DND-41 (cell line): ENCODE measurements around the gene LMNTD2.

ENCODE experiments used
- ATAC-seq: fragments of 200-7000 bp; cut with Tn5 transposase; 3 replicates; pipeline ENCODE4 v1.9.1; 2021; ENCODE audit warnings: low read depth; ENCODE audit not compliant: insufficient read depth
- DNase-seq: peaks from one replicate; pipeline ENCODE4 v3.0.0-alpha.2; 2020
- H2AFZ ChIP-seq: 2 replicates; pipeline ENCODE4 v1.6.0; 2012; ENCODE audit warnings: low read depth, low read length
- H3K27ac ChIP-seq: 2 replicates; pipeline ENCODE4 v1.5.1; 2012; ENCODE audit warnings: low read length, inconsistent platforms
- H3K27me3 ChIP-seq: fragments of 200-600 bp; sonication (generic); 2 replicates; pipeline ENCODE4 v1.6.0; 2012; ENCODE audit warnings: low read length, mild to moderate bottlenecking, inconsistent platforms; ENCODE audit not compliant: insufficient read depth, poor library complexity
- H3K36me3 ChIP-seq: 2 replicates; pipeline ENCODE4 v1.5.1; 2012; ENCODE audit warnings: low read length, inconsistent platforms; ENCODE audit not compliant: insufficient read depth
- H3K4me1 ChIP-seq: 2 replicates; pipeline ENCODE4 v1.5.1; 2012; ENCODE audit warnings: mild to moderate bottlenecking, low read length; ENCODE audit not compliant: insufficient read depth
- H3K4me2 ChIP-seq: 2 replicates; pipeline ENCODE4 v1.6.0; 2012; ENCODE audit warnings: mild to moderate bottlenecking, moderate library complexity, low read length, inconsistent platforms; ENCODE audit not compliant: insufficient read depth
- H3K4me3 ChIP-seq, 2 experiments: fragments of 200-600 bp in 1 of 2; shearing (Covaris generic) in 1 of 2; 2 replicates each; pipeline ENCODE4 v1.5.1; 2012 to 2016; ENCODE audit warnings: inconsistent platforms in 2 of 2, low read length in 2 of 2, mild to moderate bottlenecking in 2 of 2, low read depth in 1 of 2, moderate library complexity in 1 of 2
- H3K79me2 ChIP-seq: 2 replicates; pipeline ENCODE4 v1.6.0; 2012; ENCODE audit warnings: low read length, inconsistent platforms; ENCODE audit not compliant: insufficient read depth
- H3K9ac ChIP-seq: 2 replicates; pipeline ENCODE4 v1.6.0; 2012; ENCODE audit warnings: low read depth, mild to moderate bottlenecking, inconsistent platforms, low read length, moderate library complexity
- H3K9me3 ChIP-seq: 2 replicates; pipeline ENCODE4 v1.5.1; 2012; ENCODE audit warnings: low read length, moderate library complexity, mild to moderate bottlenecking, inconsistent platforms; ENCODE audit not compliant: insufficient read depth, severe bottlenecking
- H4K20me1 ChIP-seq: 2 replicates; pipeline ENCODE4 v1.6.0; 2012; ENCODE audit warnings: low read length; ENCODE audit not compliant: insufficient read depth
- CTCF ChIP-seq: IDR thresholded peaks from 2 replicates; pipeline ENCODE4 v1.5.1; 2012; ENCODE audit warnings: borderline replicate concordance, low read length, moderate library complexity, mild to moderate bottlenecking; ENCODE audit not compliant: poor library complexity, severe bottlenecking; ENCODE audit errors: extremely low read depth
- EZH2 ChIP-seq: IDR thresholded peaks from 3 replicates; pipeline ENCODE4 v1.6.1; 2012; ENCODE audit warnings: borderline replicate concordance, low read depth, mild to moderate bottlenecking, moderate library complexity, low read length, inconsistent platforms; ENCODE audit not compliant: severe bottlenecking

LMNTD2 gene

GRCh38 chr11:540583-541432 is 19.7 kb downstream of the LMNTD2 start:
- H3K27ac ChIP-seq = no peak overlapping the region
- H3K9me3 ChIP-seq = no peaks in the 10 kb centered on the region
- H4K20me1 ChIP-seq = no peaks in the 10 kb centered on the region
- no peak overlapping the region for H3K4me2 ChIP-seq
- H3K27me3 ChIP-seq = no peaks in the 10 kb centered on the region
- no peaks in the 10 kb centered on the region for H3K79me2 ChIP-seq
- ATAC-seq (no peak), DNase-seq (no peak)
- H3K4me3 ChIP-seq = no peak overlapping the region
- peaks cover 20% of the 10 kb centered on the region for H3K4me1 ChIP-seq
- H2AFZ ChIP-seq = no peak overlapping the region
- no peaks in the 10 kb centered on the region for H3K36me3 ChIP-seq
- TF ChIP-seq CTCF (no peak), EZH2 (no peak)
- H3K9ac ChIP-seq = no peak overlapping the region

GRCh38 chr11:539971-540481 is 20.5 kb downstream of the LMNTD2 start:
- Histone ChIP-seq H3K27ac (no peak overlapping the region), H3K9ac (no peak overlapping the region), H3K79me2 (no peaks in the 10 kb centered on the region; the same call in 1 of the 2 replicates), H3K4me3 (no peak overlapping the region), H3K4me2 (no peak overlapping the region), H2AFZ (no peak overlapping the region), H3K4me1 (peaks cover 22% of the 10 kb centered on the region), H3K9me3 (no peaks in the 10 kb centered on the region), H4K20me1 (no peaks in the 10 kb centered on the region), H3K27me3 (no peaks in the 10 kb centered on the region), H3K36me3 (no peaks in the 10 kb centered on the region)
- no peak for ATAC-seq
- TF ChIP-seq CTCF (no peak), EZH2 (no peak)
- no peak for DNase-seq

GRCh38 chr11:538431-539051 is 22.0 kb downstream of the LMNTD2 start:
- Histone ChIP-seq H3K4me2 (no peak overlapping the region), H3K27ac (no peak overlapping the region), H3K9ac (no peak overlapping the region), H3K9me3 (no peaks in the 10 kb centered on the region), H3K27me3 (no peaks in the 10 kb centered on the region), H2AFZ (no peak overlapping the region), H4K20me1 (peaks cover 14% of the 10 kb centered on the region), H3K4me1 (peaks cover 35% of the 10 kb centered on the region), H3K36me3 (peaks cover 9% of the 10 kb centered on the region), H3K4me3 (no peak overlapping the region), H3K79me2 (peaks cover 15% of the 10 kb centered on the region)
- ATAC-seq = no peak
- no peak for DNase-seq
- no peak for TF ChIP-seq EZH2
- no peak for TF ChIP-seq CTCF
